ENCODE results near the gene RBM28.

DNA sequence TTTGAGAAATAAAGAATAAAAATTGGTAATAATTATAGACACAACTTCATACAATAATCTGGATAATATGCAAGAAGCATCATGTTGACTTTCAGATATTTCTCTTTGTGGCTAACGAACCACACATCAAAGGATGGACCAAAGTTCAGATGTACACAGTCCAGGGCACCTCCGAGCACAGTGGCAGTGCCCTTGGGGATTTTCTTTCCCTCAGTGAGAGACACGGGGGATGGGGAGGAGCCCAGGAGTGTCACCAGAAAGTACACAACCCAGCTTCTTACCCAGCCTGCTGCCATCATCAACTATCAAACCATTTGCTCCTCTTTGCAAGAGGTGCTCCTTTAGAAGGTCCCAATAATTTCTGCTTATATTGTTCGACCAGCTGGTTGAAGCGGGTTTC lies 33.2 kb downstream of the RBM28 start:
- TF ChIP-seq, protein P1, sequence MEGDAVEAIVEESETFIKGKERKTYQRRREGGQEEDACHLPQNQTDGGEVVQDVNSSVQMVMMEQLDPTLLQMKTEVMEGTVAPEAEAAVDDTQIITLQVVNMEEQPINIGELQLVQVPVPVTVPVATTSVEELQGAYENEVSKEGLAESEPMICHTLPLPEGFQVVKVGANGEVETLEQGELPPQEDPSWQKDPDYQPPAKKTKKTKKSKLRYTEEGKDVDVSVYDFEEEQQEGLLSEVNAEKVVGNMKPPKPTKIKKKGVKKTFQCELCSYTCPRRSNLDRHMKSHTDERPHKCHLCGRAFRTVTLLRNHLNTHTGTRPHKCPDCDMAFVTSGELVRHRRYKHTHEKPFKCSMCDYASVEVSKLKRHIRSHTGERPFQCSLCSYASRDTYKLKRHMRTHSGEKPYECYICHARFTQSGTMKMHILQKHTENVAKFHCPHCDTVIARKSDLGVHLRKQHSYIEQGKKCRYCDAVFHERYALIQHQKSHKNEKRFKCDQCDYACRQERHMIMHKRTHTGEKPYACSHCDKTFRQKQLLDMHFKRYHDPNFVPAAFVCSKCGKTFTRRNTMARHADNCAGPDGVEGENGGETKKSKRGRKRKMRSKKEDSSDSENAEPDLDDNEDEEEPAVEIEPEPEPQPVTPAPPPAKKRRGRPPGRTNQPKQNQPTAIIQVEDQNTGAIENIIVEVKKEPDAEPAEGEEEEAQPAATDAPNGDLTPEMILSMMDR (IDR thresholded peaks at IDR 0.05; ENCODE audit: insufficient read depth, low read depth, low read length): no peak
- TF ChIP-seq EZH2 (IDR thresholded peaks at IDR 0.05; ENCODE audit: insufficient read depth, low read length): no peak

Measured in astrocyte (in vitro differentiated cells and primary cell).